KG1 (cell line): ENCODE data around the gene SNCAIP.
"Not testable (repeated sequence)": the region's sequence is repeated elsewhere in the genome, so short reads cannot be mapped to it uniquely, and the experiment has no call there.

Experiments
- DNase-seq: peaks from one replicate; lab custom pipeline; 2025; lab: John Stamatoyannopoulos, UW

Gene SNCAIP

DNA sequence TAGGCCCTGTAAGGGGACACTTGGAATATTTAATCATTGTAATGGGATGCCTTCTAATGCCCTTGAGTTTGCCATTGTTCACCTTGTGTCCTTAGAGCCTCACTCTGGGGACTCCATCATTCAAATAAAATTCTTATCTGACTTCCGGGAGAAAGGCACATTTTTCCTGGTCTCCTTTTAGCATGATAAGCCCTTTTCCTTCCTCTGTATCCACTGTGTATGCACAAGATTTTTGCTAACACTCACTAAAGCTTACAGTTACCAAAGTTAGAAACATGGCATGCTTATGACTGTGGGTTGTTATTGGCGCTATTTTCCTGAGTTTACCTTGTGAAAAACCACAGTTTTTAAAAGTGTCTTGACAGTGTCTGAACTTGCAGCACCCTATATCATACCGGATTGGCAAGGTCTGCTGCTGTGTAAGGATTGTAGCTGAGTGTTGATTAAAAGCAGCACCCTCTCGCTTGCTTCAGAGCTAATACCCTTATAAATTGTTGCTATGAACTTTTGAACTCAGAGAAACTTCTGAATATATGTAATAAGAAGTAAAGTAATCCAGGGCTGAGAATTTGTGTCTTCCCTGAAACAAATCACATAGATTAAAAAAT is 46.4 kb downstream of the SNCAIP start:
- DNase-seq = no peak

DNA sequence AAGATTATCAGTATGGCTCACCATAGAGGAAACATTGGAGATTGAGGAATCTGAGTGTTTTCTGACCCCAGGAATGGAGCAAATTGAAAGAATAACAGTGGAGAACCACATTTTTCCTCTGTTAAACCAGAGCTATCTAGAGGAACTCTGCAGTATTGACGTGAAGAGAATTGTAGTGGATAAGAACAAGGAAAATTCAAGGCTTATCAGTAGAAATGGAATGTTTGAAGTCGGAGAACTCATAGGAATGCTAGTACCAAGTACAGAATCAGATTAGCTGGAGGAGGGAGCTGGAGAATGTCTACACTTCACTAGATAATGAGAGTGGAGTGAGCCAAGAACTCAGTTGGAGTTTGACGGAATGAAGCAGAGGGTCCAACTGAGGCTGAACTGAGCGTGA is 50.3 kb downstream of the SNCAIP start:
- no peak for DNase-seq

DNA sequence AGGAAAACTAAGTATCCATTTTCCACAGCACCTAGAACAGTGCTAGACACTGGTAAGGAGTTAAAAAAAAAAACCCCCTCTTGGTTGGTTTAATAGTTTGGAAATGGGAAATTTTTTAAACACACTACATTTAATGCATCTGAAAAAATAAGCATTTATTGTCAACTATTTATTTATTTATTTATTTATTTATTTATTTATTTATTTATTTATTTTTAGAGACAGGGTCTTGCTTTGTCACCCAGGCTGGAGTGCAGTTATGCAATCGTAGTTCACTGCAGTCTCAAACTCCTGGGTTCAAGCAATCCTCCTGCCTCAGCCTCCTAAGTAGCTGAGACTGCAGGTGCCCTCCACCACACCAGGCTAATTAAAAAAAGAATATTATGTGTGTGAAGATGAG is 51.6 kb downstream of the SNCAIP start:
- DNase-seq = no peak

DNA sequence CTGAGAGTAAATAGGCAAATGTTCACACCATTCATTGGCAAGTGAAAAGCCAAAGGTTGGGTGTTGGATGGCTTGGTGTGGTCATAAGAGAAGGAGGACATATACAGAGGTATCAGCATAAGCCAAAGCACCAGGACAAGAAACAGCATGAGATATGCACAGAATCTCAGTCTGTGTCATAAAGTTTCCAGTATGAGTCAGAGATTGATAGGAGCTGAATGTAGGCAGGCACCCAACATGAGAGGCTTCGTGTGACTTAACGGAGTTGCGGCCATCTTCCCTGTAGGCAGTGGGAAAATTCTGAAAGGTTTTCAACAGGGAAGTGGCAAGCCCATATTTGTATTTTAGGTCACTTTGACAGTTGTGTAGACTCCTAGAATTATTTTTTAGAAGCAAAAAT is 54.5 kb downstream of the SNCAIP start:
- no peak for DNase-seq

DNA sequence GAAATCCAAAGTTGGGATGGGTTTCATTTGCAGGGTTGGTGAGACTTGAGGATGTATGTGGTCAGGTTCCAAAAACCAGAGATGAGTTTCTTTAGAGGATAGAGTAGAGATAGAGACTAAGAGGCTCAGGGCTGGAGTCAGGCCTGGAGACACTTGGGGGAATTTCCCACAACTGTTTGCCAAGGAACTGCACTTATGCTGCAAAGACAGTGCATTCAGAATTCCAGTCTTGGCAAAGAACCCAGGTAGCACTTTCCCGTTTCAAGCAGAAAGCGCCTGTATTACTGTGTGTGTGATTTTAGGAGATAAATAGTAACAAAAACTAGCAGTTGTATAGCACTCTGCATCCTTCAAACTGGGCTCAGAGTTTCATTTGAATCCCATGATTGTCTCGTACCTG is 55.4 kb downstream of the SNCAIP start:
- no peak for DNase-seq

DNA sequence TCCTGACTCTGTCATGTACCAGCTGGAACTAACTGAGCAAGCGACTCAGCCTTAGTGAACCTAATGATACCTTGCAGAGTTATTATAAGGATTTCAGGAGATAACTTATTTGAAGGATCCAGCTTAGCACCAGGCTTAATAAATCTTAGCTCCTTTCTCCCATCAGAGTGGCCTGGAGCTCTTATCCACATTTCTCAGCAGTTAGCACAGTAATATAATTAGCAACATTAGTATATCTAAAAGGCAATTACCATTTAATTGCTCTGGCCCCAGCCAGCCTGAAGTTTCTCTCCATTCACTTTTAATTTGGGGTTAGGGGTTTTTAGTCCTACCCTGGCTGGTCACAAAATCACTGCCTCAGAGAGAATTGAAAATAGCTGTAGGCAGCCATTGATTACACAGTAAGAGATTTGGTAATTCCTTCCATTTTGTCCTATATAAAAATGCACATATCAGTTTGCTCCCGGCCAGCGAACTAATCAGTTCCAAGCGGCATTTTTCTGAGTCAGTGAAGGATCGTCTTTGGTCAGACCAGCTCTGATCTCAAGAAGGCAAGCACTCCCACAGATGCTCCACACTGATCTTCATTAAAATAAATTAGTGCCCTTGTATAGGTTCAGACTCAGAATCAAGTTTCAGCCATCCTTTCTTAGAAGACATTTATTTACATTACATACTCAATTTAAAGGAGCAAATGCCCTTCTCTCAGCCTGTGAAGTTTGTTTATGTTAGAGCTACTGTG is 56.6 kb downstream of the SNCAIP start:
- no peak for DNase-seq

DNA sequence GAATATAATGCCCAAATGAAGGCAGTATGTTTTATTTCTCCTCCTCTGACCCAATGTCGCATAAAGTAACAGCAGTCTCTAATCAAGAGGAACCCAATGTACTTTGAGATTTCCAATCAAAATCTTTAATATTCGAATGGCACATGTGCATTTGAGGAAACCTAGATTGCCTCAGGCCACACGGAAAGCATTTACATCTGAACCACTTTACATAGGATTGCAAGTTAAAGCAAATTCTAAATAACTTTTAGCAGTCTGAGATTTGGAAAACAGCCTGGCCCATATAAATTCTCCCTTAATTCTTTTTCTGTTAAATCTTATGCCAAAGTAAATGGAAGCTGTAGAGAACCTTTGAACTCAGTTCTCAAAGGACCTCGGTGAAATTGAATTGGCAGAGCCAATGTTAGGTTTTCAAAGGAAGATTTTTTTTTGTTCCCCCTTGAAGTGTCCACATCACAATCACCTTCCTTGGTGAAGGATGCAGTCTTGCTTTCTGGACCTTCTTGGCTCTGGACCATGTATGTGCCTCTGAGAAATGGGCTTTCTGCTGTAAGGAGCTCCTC is 57.3 kb downstream of the SNCAIP start:
- DNase-seq = no peak

DNA sequence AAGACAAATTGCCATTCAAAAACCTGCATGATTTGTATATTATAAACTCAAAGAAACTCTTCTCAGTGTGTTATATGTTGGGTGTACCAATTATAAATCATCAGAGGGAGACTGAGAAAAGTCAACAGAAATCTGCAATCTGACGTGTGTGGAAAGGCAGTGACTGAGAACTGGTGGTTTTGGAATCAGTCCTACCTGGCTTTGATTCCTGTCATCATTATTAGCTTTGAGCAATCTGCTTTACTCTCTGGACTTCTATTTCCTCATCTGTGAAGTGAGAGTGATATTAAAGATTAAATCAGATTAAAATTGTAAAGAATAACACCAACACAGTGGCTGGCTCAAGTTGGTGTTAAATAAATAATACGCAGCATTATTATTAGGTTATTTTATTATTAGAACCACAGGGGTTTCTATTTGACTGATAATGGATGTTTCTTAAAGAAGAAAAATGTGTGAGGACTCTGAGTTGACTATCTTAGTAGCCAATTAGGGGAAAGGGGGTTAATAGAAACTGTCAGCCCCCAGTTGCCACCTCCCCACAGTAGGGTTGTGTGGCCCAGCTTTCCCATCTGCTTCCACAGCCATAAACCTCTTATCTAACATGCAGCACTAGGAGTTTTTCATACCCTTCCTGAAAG is 59.6 kb downstream of the SNCAIP start:
- no peak for DNase-seq

DNA sequence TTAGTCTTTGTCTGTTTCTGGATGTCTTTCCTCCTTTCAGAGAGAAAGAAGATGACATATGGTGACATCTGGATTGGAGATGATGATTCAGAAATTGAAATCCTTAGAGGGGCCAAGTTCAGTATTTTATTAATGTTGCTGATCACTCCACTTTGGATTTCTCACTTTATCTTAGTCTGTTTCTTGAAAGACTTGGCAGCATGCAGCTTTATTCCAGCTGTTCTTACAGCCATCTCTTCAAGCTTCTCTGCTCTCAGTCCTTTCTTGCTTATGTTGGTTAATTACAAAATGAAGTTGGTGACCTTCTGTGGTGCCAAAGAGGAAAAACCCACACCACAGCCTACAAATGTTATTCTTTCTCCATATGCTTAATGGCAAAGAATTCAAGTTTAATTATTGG is 62.1 kb downstream of the SNCAIP start:
- DNase-seq = no peak

DNA sequence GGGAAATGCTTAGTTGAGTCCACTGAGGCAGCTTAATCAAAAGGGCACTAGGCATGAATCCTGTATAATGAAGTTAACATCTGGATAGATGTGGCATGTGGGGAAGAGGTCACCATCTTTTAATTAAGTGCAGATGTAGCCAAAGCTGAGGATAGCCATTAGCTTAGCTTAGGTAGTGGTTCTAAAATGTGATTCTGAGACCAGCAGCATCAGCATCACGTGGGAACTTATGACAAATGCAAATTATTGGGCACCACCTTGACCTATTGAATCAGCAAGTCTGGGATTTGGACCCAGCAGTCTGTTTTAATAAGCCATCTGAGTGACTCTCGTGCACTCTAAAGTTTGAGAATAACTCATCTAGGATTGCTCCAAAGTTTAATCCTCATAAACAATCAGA is 63.8 kb downstream of the SNCAIP start:
- no peak for DNase-seq

DNA sequence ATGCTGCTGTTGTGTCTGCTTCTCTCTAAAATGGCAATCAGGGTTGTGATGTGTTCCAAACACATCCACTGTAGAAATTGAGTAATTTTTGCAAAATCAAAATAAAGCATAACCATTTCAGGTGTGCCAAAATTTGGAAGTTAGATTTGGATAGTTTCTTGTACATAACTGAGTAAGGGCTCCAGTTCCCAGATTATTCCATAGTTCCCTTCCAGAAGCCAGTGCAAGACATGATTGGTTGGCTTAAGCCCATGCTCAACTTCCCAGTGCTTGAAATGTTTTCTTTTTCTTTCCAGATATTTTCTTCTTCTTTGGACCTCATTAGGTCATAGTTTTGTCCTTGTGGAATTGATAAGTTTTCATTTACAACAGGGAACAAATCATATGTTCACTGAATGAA is 64.2 kb downstream of the SNCAIP start:
- no peak for DNase-seq

DNA sequence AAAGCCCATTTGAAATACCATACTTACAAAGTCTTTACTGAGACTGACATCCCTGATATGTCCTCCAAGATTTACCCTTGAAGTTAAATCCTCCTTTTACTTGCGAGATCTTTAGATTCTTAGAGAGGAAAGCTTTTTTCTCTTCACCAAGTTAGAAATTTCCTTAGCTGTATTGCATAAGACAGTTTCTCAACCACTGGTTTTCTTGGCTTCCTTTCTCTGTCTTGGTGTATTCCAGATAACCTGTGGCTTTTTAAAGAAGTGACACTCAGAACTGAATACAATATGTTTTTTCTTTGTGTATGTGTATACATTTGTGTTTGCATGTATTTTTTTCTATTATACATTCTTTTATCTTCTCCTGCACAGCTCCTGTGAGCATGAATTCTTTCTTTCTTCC is 65.0 kb downstream of the SNCAIP start:
- DNase-seq = peak; percentile 6

DNA sequence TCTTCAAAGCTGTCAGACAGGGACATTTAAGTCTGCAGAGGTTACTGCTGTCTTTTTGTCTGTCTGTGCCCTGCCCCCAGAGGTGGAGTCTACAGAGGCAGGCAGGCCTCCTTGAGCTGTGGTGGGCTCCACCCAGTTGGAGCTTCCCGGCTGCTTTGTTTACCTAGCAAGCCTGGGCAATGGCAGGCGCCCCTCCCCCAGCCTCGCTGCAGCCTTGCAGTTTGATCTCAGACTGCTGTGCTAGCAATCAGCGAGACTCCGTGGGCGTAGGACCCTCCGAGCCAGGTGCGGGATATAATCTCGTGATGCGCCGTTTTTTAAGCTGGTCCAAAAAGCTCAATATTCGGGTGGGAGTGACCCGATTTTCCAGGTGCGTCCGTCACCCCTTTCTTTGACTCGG is 70.9 kb downstream of the SNCAIP start:
- DNase-seq = not testable (repeated sequence)

DNA sequence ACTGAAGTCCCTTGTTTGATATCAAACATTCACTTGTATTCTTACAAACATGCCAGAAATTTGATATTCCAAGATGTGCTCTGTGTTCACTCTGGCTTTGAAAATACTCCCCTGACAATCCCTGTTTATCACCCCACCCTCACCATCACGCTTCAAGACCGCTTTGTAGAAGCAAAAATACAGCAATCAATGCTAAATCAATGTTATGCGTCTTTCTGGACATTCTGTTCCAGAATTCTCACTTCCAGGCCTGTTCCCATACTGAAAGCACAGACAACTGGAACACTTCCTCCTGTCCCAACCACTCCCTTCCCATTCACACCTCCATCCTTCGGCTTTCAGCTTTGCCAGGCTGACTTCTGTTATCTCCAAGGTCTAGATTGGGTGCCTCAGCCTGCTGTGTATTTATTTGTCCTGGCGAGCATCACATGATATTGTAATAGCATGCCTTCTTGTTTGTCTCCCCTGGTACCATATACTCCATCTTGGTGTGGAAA is 72.8 kb downstream of the SNCAIP start:
- no peak for DNase-seq

DNA sequence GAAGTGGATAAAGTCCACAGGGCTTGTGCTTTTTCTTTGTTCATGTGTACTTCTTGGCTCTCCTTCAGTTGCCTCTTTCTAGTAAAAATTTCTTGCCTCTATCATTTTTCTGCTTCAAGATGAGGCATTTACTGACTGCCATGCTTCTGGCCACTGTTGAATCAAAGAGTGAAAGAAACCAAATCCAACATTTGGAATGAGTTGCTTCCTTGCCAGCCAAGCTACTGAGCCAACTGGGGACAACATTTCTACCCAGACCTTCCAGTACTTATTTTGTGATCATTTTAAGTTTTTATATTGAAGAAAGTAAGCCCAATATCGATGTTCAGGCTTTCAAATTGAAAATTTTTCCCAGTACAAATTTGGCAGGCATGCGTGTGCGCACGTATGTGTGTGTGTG is 73.2 kb downstream of the SNCAIP start:
- no peak for DNase-seq

DNA sequence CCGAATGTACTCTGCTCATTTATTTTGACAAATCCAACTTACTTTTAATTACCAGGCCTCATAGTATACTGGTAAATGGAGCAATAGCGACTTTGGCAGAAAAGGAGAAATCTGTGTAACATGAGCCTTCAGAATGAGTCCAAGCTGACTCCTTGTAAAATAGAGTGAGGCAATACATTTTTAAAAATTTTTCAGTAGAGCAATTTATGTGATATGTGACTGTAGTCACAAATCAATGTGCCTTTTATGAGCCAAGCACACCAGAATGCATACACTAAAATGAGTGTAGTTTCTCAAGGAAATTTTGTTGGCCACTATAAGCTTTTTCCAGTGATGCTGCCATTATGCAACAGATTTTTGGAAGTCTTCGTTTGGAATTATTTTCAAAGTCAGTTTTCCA is 73.8 kb downstream of the SNCAIP start:
- no peak for DNase-seq

DNA sequence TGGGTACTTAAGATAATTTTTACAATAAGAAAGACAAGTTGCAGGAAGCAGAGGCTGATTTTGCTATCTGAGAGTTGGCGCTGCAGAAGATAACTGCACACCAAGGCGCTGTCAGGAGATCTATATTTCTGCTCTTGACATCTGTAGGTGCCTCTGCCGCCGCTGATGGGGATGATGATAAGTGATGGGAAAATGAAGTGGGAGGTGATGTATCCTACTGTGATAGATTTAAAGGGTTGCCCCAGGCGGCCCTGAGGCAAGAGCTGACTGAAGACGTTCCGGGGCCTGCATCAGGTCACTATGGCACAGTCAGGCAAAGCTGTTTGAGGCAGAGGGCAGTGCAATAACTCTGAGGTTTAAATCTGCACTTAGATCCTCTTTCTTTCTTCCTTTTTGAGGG is 78.1 kb downstream of the SNCAIP start:
- no peak for DNase-seq

DNA sequence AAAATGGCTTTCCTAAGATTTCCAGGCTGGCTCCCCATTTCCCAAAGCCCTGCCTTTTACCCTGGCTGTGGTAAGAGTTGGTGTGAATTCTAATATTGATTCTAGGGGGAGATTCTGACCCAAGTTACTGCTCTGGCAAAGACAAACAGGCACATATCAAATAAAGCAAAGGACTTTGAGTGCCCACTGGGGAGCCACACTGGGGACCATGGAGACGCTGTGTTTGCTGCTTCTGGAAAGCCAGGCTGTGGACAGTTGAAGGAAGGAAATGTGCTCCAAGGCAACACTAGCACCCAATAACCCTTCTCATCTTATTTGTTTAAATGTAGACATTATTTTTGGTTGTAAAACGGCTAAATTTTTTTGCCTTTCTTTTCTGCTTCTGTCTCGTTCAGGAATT is 78.7 kb downstream of the SNCAIP start:
- no peak for DNase-seq

DNA sequence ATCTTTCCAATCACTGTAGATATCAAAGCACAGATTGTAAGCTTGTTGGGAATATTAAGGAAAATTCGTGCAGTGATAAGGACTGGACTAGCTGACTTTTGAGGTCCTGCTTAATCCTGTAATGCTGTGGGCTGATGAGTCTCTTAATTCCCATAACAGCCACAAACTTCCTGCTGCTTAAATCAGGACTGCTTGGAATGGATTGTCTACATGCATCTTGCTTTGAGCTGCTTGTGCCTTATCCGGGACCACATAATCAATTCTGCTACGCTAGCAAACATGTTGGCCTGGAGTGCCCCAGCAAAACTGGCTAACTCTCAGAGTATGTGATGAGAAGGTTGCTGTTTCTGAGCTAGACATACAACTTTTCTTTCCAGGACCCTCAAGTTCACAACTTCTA is 79.6 kb downstream of the SNCAIP start:
- no peak for DNase-seq

DNA sequence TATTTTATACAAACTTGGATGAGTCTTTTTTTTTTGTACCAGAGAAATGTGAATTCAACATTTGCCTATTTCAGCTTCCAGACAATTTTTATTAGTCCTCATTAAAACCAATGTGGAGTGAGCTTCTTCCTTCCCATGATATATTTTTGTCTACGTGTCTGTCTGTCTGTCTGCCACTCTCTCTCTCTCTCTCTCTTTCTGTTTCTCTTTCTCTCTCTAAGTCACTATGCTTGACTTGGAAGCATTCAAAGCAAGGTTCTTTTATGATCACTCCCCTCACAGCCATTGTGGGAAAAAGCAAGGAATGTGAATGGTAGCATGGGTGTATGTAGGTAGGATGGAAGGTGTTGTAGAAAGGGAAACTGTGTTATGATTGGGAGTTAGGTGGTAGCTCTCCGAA is 80.2 kb downstream of the SNCAIP start:
- DNase-seq = no peak

DNA sequence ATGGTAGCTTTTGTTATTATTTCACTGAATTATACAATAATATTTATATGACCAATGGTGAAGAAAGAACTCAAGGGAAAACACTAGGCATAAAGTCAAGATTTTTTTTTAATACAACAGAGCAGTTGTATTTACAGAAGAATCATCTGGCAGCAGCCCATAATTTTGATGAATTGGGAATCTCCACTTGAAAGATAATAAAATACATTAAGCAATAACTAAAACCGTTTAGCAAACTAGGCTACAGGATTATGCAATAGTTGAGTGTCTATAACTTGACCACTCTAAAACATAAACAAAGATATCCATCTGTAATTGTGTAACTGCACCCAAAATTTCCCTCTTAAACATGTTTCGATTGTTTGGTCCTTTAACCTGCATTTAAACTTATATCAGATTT is 80.8 kb downstream of the SNCAIP start:
- no peak for DNase-seq

DNA sequence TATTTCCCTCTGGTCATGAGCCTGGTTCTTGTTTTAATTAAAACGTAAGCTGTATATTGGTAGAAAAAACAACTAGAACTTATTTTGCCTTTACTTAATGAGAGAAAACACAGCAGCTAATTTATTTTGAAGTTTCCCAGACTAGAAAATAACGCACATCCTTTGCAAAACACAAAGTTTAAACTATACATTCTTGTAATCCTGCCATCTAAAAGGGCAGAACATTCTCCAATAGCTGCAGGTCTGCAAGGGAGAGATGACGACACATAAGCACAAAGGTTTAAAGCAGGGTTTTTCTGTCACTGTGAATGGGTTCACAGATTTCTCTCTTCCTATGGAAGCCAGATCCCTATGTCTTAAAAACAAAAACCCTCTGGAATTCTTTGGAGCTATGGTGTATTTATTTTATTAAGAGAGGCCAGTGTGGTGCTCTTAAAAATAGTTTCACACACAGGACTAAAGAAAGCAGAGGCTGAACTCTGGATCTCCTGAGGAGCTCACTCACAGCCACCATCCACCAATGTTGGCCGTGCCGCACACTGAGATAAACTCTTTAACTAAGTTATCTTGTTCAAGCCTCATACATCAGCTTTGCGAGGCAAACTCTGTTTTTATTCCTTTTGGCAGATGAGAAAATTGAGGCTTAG is 82.4 kb downstream of the SNCAIP start:
- no peak for DNase-seq

DNA sequence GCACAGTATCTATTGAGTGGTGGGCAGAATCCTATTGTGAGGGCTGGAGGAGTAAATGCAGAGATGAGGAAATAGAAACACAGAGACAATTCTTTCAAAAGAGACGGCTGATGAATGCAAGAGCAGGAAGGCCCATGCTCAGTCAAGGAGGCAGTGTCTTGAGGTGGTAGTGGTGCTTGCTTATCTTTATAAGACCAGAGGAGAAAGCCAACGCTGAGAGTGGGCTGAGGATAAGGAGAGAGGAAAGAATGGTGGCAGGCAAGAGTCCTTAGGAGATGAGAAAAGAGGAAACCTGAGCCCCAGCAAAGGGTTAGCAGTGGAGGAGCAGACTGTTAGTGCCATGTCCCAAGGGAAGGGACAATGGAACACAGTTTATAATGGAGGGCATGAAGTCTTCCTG is 86.0 kb downstream of the SNCAIP start:
- no peak for DNase-seq
